Measurements from ENCODE around the gene CDC42EP1. TPM values are rescaled to one million over a fixed set of nuclear protein-coding genes. Genes with fewer than 3 reads are reported as not detected.

CDC42EP1 gene
- total RNA-seq, 1 donor from 2014 or later, result 100 TPM

DNA sequence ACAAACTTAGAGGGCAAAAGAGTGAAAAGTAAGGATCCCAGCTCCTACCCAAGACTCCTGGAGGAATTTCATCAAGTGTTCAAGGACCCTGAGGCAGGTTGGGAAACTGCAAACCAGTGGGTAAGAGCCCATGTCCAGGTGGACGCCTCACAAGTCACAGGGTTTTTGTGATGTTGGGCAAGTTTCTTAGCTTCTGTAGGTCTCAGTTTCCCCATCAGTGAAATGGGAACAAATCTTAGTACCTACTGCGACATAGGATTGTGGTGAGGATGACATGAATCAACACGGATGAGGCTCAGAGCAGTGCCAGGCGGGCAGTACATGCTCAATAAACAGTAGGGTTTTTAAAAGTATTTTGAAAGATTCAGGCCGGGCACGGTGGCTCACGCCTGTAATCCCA is 17.3 kb upstream of the CDC42EP1 start:
- TF ChIP-seq, protein P1, sequence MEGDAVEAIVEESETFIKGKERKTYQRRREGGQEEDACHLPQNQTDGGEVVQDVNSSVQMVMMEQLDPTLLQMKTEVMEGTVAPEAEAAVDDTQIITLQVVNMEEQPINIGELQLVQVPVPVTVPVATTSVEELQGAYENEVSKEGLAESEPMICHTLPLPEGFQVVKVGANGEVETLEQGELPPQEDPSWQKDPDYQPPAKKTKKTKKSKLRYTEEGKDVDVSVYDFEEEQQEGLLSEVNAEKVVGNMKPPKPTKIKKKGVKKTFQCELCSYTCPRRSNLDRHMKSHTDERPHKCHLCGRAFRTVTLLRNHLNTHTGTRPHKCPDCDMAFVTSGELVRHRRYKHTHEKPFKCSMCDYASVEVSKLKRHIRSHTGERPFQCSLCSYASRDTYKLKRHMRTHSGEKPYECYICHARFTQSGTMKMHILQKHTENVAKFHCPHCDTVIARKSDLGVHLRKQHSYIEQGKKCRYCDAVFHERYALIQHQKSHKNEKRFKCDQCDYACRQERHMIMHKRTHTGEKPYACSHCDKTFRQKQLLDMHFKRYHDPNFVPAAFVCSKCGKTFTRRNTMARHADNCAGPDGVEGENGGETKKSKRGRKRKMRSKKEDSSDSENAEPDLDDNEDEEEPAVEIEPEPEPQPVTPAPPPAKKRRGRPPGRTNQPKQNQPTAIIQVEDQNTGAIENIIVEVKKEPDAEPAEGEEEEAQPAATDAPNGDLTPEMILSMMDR (IDR thresholded peaks at IDR 0.05), result no peak
- H3K27ac ChIP-seq, result no peak overlapping the region
- no peaks in the 10 kb centered on the region for H3K36me3 ChIP-seq
- no peaks in the 10 kb centered on the region for H3K9me3 ChIP-seq
- intact Hi-C loops (cut with DNase I), result loop anchor here (10.0 kb wide), 1 partner anchor 768 kb away; the partner anchor contains the start of gene IFT27
- peaks cover 19 to 37% of the 10 kb centered on the region in 2 donors for H3K4me1 ChIP-seq
- no peak for DNase-seq (ENCODE audit: low spot score in 2 of 2)
- no peak overlapping the region for H3K4me3 ChIP-seq
- no peaks in the 10 kb centered on the region for H3K27me3 ChIP-seq

DNA sequence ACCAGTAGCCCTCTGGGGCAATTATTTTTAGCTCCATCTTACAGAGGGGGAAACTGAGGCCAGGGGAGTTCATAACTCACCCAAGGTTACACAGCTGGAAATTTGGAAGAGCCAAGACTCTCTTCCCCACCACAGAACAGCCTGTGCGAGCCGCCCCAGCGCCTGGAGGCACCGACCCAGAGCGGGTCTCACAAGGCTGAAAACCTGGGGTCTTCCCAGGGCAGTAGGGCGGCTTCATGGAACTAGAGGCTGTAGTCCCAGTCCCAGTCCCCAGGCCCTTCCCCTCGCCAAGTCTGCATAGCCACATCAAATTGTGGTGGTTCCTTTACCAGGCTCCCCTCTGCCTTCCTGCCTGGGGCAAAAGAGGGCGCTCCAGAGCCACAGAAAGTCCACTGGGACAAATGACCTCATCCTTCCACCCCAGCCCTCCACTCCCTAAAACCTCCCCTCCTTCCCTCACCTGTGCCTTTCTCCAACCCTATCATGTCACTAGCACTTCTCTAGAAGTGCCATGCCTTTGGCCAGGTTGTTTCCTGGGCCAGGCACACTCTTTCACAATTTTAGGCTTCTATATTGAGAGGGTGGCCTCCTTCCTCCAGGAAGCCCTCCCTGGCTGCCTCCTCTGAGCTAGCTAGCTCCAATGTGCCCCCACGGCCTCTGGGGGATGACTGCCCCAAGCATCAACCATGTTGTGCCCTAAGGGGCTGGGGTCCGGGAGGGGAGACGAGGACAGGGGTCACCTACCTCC is 15.2 kb upstream of the CDC42EP1 start:
- Histone ChIP-seq H3K4me3 (peak overlapping the region; percentile 35 to 44), H3K4me1 (peaks cover 23 to 50% of the 10 kb centered on the region in 2 donors), H3K27me3 (no peaks in the 10 kb centered on the region), H3K27ac (peak overlapping the region; percentile 93 to 99), H3K9me3 (no peaks in the 10 kb centered on the region), H3K36me3 (no peaks in the 10 kb centered on the region)
- TF ChIP-seq, protein P1 (IDR thresholded peaks at IDR 0.05), result peak; percentile 58 to 86 (median 77)
- intact Hi-C loops (cut with DNase I), result loop anchor here (1.0 to 10.0 kb wide), 4 partner anchors 22 to 770 kb away; partner anchors contain the start of genes GGA1, IFT27 and LGALS1
- DNase-seq (ENCODE audit: low spot score in 2 of 2), result peak in 1 of 2 donors; percentile 83

DNA sequence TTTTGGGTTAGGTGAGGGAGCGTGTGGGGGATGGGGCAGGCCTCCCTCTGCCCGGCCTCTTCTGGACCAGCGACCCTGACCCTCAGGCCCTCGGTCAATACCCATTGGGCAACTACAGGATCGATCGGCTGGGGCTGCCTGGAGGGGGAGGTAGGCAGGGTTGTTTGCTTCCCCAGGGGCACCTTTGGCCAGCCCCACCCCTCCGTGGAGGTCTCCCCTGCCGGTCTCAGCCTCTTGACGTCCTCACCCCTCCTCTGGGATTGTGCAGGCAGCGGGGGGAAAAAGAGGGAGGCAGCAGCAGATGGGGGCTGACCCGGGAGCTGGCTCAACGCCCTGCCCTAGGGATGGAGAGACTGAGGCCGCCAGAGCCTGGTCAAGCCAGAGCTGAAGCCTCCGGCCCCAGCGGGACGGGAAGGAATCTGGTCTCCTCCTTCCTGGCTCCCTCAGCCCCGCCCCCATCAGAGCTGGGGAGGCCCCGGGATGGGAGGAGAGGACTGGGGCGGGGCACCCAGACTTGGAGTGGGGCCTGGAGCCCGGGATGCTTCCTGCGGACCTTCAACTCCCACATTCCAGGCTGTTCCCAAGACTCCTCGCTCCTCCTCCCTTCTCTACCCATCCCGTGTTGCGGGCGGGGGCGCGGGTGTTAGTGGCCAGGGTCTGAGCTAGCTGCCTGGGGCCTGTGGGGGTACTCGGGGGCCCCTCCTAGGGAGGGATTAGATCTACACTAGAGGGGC is 14.4 kb upstream of the CDC42EP1 start:
- peak overlapping the region; percentile 93 to 99 for H3K27ac ChIP-seq
- DNase-seq (ENCODE audit: low spot score in 2 of 2), result peak; percentile 61 to 96
- no peaks in the 10 kb centered on the region for H3K36me3 ChIP-seq
- no peaks in the 10 kb centered on the region for H3K9me3 ChIP-seq
- H3K27me3 ChIP-seq, result no peaks in the 10 kb centered on the region
- H3K4me3 ChIP-seq, result peak overlapping the region; percentile 35 to 44
- peaks cover 23 to 55% of the 10 kb centered on the region in 2 donors for H3K4me1 ChIP-seq
- intact Hi-C loops (cut with DNase I), result loop anchor here (1.0 to 10.0 kb wide), 6 partner anchors 15 to 771 kb away; partner anchors contain the start of genes GGA1, IFT27 and LGALS1
- TF ChIP-seq, protein P1 (IDR thresholded peaks at IDR 0.05), result no peak

DNA sequence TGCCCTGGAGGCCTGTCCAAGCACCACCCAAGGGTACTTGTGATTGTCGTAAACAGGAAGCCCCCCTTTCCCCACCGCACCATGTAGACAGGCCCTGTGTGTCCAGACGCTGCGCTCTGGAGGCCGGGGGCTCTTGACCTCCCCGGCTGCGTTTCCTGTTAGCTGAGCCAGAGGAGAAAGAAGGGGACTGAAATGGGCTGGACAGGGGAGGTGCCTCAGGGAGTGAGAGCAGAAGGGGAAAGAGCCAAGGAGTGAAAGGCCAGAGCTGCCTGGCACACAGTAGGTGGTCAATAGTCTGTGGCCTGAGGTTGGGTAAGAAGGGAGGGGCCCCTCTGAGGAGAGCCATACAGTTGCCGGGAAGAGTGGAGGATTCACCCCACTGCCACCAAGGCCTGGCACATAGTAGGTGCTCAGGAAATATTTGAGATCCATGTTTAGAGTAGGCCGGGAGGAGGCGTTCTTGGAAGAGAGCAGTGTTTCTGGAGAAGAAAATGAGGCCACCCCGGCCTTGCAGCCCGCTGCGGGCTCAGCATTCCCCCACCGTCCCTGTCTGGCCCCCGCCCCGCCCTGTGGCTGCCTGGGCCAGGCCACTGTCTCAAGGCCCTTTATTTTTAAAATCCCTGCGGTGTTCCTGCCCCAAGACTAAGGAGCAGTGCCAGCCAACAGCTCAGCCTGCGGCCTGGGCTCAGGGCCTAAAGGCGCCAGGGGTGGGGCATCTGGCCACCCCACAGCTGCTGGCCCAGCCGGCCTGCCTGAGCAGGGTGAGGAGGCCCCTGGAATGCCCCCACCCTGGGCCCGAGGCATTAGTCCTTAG is 13.6 kb upstream of the CDC42EP1 start:
- H3K4me3 ChIP-seq, result peak overlapping the region in 1 of 2 donors; percentile 44
- intact Hi-C loops (cut with DNase I), result loop anchor here (1.0 to 10.0 kb wide), 5 partner anchors 15 to 772 kb away; partner anchors contain the start of genes GGA1, IFT27 and LGALS1
- TF ChIP-seq, protein P1 (IDR thresholded peaks at IDR 0.05), result no peak
- peaks cover 23 to 61% of the 10 kb centered on the region in 2 donors for H3K4me1 ChIP-seq
- DNase-seq (ENCODE audit: low spot score in 2 of 2), result peak; percentile 23 to 90
- no peaks in the 10 kb centered on the region for H3K36me3 ChIP-seq
- H3K9me3 ChIP-seq, result no peaks in the 10 kb centered on the region
- no peaks in the 10 kb centered on the region for H3K27me3 ChIP-seq
- peak overlapping the region; percentile 93 to 99 for H3K27ac ChIP-seq

DNA sequence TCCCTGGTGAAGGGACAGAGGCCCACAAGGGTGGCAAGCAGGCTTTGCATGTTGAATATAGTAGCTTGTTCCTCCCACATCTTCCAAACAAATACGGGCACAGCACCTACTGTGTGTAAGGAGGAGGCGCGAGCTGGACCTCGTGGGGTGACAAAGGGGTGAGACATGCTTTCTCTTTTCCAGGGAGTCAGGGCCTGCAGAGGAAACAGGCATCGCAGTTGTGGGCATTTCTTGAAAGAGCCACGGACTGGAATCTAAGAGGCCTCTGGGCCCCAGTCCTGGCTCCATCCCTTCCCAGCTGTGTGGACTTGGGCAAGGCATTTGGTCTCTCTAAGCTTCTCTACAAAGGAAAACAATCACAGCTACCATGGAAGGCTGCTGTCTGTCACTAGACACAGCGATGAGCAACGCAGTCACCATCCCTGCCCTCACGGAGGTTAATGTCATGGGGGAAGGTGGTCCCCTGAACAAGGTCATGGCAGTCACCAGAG is 13.0 kb upstream of the CDC42EP1 start:
- intact Hi-C loops (cut with DNase I), result loop anchor here (2.0 to 10.0 kb wide), 4 partner anchors 46 to 772 kb away; partner anchors contain the start of genes GGA1, IFT27 and LGALS1
- TF ChIP-seq, protein P1 (IDR thresholded peaks at IDR 0.05), result no peak
- H3K27ac ChIP-seq, result peak overlapping the region; percentile 93 to 99
- no peaks in the 10 kb centered on the region for H3K27me3 ChIP-seq
- no peaks in the 10 kb centered on the region for H3K9me3 ChIP-seq
- no peak for DNase-seq (ENCODE audit: low spot score in 2 of 2)
- H3K36me3 ChIP-seq, result no peaks in the 10 kb centered on the region
- peaks cover 30 to 66% of the 10 kb centered on the region in 2 donors for H3K4me1 ChIP-seq
- no peak overlapping the region for H3K4me3 ChIP-seq
